ENCODE results near the gene TLE4.
A peak's percentile ranks its signal among the peaks of the same experiment; 100 is the strongest.
"Not testable (repeated sequence)": the region's sequence is repeated elsewhere in the genome, so short reads cannot be mapped to it uniquely, and the experiment has no call there.

Gene TLE4

DNA sequence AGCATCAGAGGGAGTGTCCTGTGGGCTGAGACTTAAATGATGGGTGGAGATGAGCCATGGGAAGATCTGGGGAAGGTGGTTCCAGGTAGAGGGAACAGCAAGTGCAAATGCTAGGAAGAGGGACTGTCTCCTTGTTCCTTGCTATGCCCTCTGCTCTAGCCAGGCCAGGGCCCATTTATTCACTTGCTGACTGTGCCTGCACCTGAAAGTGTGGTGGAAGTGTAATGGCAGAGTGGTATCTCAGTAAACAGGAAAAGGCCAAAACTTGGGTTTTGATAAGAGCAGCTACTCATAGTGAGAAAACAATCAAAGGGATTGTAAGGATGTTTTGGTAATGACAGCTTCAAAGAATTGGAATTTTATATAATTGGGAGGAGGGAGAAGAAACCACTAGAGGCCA is 32.4 kb downstream of the TLE4 start:
- DNase-seq: no peak

DNA sequence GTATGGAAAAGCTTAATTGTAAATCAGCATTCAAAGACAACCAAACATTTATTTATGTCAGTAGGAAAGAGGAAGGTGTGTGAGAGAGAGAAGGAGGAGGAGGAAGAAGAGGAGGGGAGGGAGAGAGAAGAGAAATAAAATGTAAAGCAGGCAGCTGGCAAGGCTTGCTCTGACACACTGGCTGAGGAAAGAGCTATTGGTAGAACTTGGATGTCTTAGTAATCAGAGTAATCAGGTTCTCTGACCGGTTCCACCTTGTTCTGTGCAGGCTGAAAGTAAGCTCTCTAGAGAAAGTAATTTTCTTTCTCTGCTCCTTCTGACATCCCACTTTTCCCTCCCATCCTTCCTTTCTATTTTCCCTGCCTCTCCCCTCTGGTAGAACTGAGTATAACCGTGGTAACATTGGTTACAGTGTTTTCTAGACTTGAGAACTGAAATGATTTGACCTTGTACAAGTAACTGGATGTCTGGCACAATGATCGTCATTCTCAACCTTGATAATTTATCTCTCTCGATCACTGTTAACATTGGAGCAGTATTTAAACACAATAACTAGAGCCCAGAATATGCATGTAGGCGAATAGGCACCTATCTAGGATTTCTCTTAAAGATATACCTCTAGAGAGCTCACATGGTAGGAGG is 33.3 kb downstream of the TLE4 start:
- DNase-seq: no peak

DNA sequence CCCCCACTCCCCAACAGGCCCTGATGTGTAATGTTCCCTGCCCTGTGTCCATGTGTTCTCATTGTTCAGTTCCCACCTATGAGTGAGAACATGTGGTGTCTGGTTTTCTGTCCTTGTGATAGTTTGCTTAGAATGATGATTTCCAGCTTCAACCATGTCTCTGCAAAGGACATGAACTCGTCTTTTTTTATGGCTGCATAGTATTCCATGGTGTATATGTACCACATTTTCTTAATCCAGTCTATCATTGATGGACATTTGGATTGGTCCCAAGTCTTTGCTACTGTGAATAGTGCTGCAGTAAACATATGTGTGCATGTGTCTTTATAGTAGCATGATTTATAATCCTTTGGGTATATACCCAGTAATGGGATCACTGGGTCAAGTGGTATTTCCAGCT is 34.8 kb downstream of the TLE4 start:
- not testable (repeated sequence) for DNase-seq

- DNase-seq: no peak
These were observed 37.8 kb downstream of the TLE4 start for GRCh38 chr9:79609468-79610018.

DNA sequence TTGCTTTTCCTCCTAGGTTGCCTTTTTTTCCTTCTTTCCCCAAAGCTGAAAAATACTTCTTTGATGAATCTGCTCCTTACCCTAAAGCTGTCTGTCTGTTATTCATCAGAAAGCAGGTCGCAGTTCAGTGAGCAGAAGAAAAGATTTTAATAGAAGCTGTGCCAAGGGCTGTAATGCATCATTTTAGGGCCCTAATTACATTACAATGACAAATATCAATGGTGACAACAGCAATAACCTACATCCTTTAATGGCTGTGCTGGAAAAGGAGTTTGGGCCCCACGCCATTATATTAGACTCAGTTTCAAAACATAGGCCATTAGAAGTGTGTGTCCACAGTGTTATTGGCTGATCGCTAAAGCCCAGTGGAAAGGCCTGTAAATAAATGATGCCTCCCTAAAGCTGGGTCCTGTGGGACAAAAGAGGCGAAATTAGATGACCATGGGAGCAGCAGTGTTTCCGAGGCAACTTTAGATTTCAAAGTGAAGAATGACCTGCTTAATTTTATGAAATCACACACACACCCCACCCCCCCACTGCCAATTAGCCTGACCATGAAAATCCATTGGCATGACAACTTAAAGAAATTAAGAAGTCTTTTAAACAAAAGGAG is 38.4 kb downstream of the TLE4 start:
- DNase-seq: no peak

GRCh38 chr9:79610791-79611614 is 39.2 kb downstream of the TLE4 start:
- peak; percentile 22 for DNase-seq

DNA sequence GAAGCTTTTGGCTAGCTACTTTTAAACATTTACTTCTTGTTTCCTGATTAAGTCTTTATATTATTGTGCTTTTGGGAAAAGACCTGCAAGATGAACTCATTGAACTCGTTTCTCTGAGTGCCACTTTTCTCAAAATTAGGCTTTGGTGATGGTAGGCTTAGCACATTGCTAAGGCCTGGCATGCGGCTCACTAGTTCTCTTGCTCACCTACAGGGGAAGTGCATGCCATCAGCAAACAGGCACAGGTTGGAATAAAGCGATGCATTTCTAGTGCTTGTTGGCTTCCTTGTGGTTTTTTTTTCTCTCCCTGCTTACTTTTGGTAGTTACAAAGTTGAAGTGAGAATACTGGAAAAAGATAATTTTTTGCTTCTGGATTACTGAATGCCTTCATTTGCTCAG is 41.4 kb downstream of the TLE4 start:
- no peak for DNase-seq

DNA sequence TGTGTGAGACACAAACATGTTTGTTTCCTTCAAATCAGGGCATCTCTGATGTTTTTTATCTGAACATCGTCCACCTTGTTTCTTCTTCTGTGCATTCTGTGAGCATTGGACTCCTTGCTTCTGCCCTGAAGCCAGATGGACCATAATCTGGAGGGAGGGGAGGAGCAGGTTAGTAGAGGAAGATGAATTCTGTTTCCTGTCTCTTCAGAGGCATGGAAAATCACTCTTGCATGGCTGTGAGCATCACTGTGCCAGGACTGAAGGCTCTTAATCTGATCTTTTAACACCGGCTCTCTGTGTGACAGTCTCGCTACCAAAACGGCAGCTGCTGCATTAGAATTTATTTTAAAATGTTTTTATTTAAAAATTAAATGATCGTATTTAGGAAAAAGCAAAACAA is 43.3 kb downstream of the TLE4 start:
- DNase-seq: no peak

DNA sequence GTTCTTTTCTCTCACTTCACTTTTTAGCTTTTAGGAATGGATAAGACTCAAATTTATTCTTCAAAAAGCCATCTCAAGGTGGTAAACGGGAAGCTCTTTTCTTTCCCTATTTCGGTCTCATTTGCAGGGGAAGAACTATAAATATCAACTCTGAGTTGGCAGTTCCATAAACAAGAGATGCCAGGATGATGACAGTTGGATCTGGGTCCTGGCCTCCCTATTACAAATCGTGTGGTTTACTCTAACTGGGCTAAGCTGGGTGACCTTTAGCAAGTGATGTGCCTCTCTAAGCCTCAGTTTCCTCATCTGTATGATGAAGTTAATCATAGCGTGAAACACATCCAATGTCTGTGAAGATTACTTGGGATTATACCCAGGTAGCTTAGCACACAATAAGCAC is 44.2 kb downstream of the TLE4 start:
- no peak for DNase-seq

- DNase-seq: no peak
These were observed 45.2 kb downstream of the TLE4 start for GRCh38 chr9:79616971-79617370.

GRCh38 chr9:79617395-79617794 is 45.6 kb downstream of the TLE4 start:
- DNase-seq: no peak

DNA sequence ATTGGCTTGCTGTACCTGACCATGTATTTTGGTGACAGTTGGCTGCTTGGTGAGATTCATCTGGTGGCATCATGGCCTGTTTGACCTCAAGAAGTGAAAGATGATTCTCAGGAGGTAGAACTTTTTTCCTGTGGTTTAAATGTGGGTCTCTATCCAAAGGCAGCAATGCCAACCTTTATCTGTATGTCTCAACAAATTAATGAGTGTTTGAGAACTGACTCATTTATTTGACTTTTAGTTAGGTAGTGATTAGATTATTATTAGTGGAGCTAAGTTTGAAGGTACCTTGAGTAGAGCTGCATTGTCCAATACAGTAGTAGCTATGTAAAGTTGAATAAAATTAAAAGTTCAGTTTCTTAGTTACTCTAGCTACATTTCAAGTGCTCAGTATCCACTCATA is 48.2 kb downstream of the TLE4 start:
- DNase-seq: no peak

GRCh38 chr9:79621916-79622575 is 50.3 kb downstream of the TLE4 start:
- DNase-seq: no peak

DNA sequence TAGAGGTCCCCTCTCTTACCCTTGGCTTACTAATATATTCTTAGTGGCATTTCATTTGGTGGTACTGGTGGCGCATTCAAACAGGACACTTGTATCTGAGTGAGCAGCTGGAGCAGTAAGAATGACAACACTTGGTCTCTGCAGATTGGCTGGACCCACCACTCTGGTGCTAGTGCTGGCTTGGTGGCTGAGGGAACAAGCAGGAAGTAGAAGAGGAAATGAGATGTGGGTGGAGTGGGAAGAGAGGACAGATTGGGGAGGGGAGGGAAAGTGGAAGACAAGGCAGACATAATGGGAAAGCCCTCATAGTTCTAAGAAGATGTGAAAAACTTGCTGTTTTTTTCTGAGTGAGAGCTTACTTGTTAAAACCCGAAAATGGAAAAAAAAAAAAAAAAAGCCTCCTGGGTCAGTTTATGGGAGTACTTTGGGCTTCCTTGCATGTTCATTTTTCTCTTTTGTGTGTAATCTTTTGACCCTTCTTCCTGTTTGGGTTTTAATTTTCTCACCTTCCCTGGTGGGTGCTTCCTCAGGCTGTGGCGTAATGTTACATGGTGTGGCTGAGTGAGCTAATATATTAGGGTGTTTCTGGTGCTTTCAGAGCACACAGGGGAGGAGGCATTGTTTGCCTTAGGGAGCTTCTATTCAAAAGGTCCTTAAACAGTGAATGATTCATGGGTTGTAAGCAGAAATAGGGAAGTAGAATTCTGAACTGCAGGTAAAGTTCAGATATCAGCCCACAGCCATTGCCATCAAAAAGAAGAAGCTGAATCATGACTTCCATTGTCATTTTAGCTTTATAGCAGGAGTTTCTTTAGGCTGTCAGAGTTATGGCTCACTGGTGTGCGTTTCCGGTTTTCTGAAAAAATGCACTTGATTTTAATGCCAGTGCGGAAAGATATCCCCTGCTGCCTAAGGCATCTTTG is 52.3 kb downstream of the TLE4 start:
- DNase-seq: peak; percentile 23

GRCh38 chr9:79629721-79630120 is 58.0 kb downstream of the TLE4 start:
- no peak for DNase-seq

DNA sequence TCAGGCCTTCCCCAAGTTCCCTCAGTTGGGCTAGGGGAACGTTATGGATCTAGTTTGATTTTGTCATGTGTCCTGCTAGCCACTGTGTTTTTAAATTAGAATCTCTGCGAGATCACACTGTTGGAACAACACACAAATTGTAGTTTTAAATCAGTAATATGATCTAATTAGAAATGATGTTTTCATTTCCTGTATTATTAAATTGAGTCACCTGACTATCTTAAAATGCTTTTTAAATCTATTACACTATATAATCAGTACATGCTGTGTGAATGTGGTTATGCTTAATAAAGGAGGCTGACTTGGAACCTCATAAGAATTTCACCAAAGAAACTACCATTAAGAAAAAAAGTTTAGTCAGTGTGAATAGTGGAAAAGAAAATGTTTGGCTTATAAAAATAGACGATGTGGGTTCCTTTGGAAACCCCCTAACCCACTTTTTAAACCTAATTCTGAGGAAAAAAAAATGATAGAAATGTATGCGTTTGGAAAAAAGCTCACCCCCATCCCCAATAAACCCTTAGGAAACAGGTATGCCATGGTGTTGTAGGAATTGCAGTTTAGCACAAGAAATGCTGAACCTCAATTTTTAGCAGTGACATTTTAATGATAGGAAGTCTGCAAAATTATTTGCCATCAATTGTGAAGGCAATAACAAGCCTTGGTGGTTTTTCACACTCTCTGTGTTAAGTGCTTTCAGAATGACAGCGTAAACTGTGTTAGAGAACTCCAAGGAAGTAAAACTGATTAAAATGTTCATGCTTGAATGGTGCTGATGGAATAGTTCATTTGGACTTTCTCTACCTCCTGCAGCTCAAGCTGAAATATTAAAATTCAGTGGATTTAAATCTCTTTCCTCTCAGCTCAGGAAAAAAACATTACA is 59.0 kb downstream of the TLE4 start:
- DNase-seq: no peak

DNA sequence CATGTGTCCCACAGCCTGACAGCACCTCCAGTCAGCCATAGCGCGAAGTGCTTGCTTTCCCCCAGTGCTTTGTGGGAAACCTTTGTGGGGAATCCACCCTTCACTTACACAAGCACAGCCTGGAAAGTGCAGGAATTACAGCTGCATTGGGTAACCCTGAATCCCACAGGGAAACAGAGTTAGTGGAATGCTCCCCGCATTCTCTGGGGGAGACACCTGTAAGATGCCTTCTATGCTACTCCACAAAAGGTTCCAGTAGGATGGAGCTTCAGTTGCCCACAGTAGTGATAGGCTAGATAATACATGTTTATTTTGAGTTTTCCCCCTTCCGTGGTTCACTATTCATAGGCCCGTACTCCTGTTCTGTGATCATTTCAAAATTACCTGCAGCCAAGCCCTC is 60.3 kb downstream of the TLE4 start:
- DNase-seq: no peak

- no peak for DNase-seq
These were observed 60.9 kb downstream of the TLE4 start for GRCh38 chr9:79632705-79633104.

GRCh38 chr9:79633558-79633957 is 61.8 kb downstream of the TLE4 start:
- no peak for DNase-seq

- no peak for DNase-seq
These were observed 65.6 kb downstream of the TLE4 start for GRCh38 chr9:79637177-79637925.

Data from RPMI8226 (cell line).